Mononuclear cell (primary cell): ENCODE data around the gene LRP1B. TPM values are rescaled to one million over a fixed set of nuclear protein-coding genes. Genes with fewer than 3 reads are reported as not detected.

Experiments used
- H3K27me3 ChIP-seq: 2 replicates; pipeline ENCODE4 v1.6.0; 2011; ENCODE audit warnings: low read length, control low read depth; ENCODE audit not compliant: insufficient read depth
- H3K4me1 ChIP-seq: 2 replicates; pipeline ENCODE4 v1.5.1; 2011; ENCODE audit warnings: mild to moderate bottlenecking, low read length, control low read depth; ENCODE audit not compliant: insufficient read depth
- H3K4me3 ChIP-seq: 2 replicates; pipeline ENCODE4 v1.5.1; 2011; ENCODE audit warnings: mild to moderate bottlenecking, low read length, moderate library complexity
- H3K9me3 ChIP-seq: 2 replicates; pipeline ENCODE4 v1.5.1; 2011; ENCODE audit warnings: low read depth, mild to moderate bottlenecking, control low read depth, low read length
- total RNA-seq: library from RNA; depleted of rRNA; stranded (reverse); fragments of >200 nt; gene quantifications from one replicate; pipeline ENCODE4 v1.2.3, GENCODE V29; 2012

The LRP1B gene
- total RNA-seq, 1 donor, result under 0.01 TPM

DNA sequence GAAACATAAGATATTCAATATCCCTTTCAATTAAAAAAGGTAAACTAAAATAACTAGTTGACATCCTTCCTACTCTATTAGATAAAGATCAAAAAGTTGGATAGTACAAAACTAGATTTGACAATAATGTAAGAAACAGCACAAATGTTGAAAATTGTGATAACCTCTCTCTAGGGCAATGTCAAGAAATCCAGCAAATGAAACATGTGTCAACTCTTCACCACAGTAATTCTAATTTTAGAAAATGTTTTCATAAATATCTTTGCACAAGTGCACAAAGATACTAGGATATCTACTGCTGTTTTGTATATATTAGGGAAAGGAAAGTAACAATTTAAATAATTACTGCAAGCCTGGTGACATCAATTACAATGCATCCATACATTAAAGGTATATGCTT is 1220.1 kb downstream of the LRP1B start:
- Histone ChIP-seq H3K9me3 (no peaks in the 10 kb centered on the region), H3K27me3 (no peaks in the 10 kb centered on the region), H3K4me3 (no peak overlapping the region), H3K4me1 (no peaks in the 10 kb centered on the region)

GRCh38 chr2:140905083-140905781 is 1225.6 kb downstream of the LRP1B start:
- no peak overlapping the region for H3K4me3 ChIP-seq
- H3K4me1 ChIP-seq, result no peaks in the 10 kb centered on the region
- no peaks in the 10 kb centered on the region for H3K9me3 ChIP-seq
- no peaks in the 10 kb centered on the region for H3K27me3 ChIP-seq

GRCh38 chr2:140895378-140895777 is 1235.4 kb downstream of the LRP1B start:
- H3K4me3 ChIP-seq, result no peak overlapping the region
- no peaks in the 10 kb centered on the region for H3K4me1 ChIP-seq
- no peaks in the 10 kb centered on the region for H3K9me3 ChIP-seq
- H3K27me3 ChIP-seq, result no peaks in the 10 kb centered on the region

- Histone ChIP-seq H3K4me3 (no peak overlapping the region), H3K4me1 (no peaks in the 10 kb centered on the region)
These were observed 1237.1 kb downstream of the LRP1B start for GRCh38 chr2:140893685-140894084.

DNA sequence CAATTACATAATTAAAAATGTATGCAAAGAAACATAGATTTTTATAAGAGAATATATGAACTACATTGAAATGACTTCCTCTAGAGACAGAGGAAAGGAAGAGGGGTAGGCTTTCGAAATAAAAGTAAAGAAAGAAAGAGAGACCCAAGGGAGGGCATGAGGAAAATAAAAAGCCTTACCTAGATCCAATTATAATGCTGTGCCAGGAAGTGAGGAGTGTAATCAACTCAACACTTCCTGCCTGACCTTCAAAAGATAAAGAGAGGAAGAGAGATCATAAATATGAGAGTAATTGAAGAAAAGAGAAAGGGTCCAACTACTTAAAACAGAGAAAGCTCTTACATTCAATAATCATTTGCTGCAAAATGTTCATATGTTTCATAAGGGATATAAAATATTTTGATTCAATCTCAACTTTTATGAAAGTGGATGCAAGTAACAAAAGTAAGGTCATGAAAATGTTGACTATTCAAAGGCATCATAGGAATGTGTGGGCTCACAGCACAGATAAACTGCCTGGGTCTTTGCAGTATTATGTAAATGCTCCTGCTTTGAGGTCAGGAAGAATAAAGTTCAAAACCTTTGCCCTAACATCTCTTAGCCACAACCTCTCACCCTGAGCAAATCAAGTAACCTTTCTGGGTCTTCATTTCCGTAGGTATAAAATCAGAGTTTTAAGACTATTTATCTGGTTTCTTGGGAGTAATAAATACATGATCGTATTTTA is 1237.7 kb downstream of the LRP1B start:
- H3K27me3 ChIP-seq, result no peaks in the 10 kb centered on the region
- H3K4me3 ChIP-seq, result no peak overlapping the region
- H3K4me1 ChIP-seq, result no peaks in the 10 kb centered on the region
- no peaks in the 10 kb centered on the region for H3K9me3 ChIP-seq

More at GRCh38 chr2:140893685-140894084, 1237.1 kb downstream of the LRP1B start:
- H3K9me3 ChIP-seq, result no peaks in the 10 kb centered on the region
- no peaks in the 10 kb centered on the region for H3K27me3 ChIP-seq

- no peaks in the 10 kb centered on the region for H3K9me3 ChIP-seq
- H3K4me3 ChIP-seq, result no peak overlapping the region
- H3K4me1 ChIP-seq, result no peaks in the 10 kb centered on the region
- H3K27me3 ChIP-seq, result no peaks in the 10 kb centered on the region
These were observed 1238.4 kb downstream of the LRP1B start for GRCh38 chr2:140892436-140892835.

GRCh38 chr2:140891614-140892212 is 1239.1 kb downstream of the LRP1B start:
- H3K4me3 ChIP-seq, result no peak overlapping the region
- H3K4me1 ChIP-seq, result no peaks in the 10 kb centered on the region
- H3K9me3 ChIP-seq, result no peaks in the 10 kb centered on the region
- H3K27me3 ChIP-seq, result no peaks in the 10 kb centered on the region

GRCh38 chr2:140882671-140883620 is 1247.9 kb downstream of the LRP1B start:
- Histone ChIP-seq H3K4me3 (no peak overlapping the region), H3K9me3 (peaks cover 6% of the 10 kb centered on the region), H3K27me3 (no peaks in the 10 kb centered on the region), H3K4me1 (no peaks in the 10 kb centered on the region)

- Histone ChIP-seq H3K27me3 (no peaks in the 10 kb centered on the region), H3K4me3 (no peak overlapping the region), H3K4me1 (no peaks in the 10 kb centered on the region), H3K9me3 (peaks cover 20% of the 10 kb centered on the region)
These were observed 1250.2 kb downstream of the LRP1B start for GRCh38 chr2:140880573-140880972.

DNA sequence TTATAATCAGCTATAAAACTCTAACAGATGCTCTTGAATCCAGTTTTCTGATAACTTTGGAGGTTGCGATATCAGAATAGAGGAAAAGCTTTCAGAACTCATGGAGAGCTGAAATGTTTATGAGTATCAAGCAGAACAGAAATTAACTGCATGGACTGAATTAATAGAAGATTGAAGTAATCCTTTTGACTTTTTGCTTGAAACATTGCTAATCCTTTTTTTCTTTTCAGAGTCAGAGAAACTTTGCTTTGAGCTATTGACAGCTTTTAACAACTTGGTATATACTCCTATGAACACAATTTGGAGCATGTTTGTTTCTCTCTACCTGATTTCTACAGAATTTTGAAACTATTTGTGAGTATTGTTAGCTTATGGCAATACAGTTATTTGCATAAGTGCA is 1254.8 kb downstream of the LRP1B start:
- Histone ChIP-seq H3K4me3 (no peak overlapping the region), H3K4me1 (no peaks in the 10 kb centered on the region), H3K27me3 (no peaks in the 10 kb centered on the region), H3K9me3 (peaks cover 20% of the 10 kb centered on the region)

GRCh38 chr2:140873915-140874531 is 1256.8 kb downstream of the LRP1B start:
- peaks cover 31% of the 10 kb centered on the region for H3K9me3 ChIP-seq
- H3K4me3 ChIP-seq, result no peak overlapping the region
- H3K27me3 ChIP-seq, result no peaks in the 10 kb centered on the region
- no peaks in the 10 kb centered on the region for H3K4me1 ChIP-seq

GRCh38 chr2:140869925-140870324 is 1260.9 kb downstream of the LRP1B start:
- Histone ChIP-seq H3K4me3 (no peak overlapping the region), H3K9me3 (peaks cover 16% of the 10 kb centered on the region), H3K27me3 (no peaks in the 10 kb centered on the region), H3K4me1 (no peaks in the 10 kb centered on the region)

GRCh38 chr2:140869107-140869506 is 1261.7 kb downstream of the LRP1B start:
- H3K9me3 ChIP-seq, result peaks cover 14% of the 10 kb centered on the region
- H3K27me3 ChIP-seq, result no peaks in the 10 kb centered on the region
- no peaks in the 10 kb centered on the region for H3K4me1 ChIP-seq
- no peak overlapping the region for H3K4me3 ChIP-seq

DNA sequence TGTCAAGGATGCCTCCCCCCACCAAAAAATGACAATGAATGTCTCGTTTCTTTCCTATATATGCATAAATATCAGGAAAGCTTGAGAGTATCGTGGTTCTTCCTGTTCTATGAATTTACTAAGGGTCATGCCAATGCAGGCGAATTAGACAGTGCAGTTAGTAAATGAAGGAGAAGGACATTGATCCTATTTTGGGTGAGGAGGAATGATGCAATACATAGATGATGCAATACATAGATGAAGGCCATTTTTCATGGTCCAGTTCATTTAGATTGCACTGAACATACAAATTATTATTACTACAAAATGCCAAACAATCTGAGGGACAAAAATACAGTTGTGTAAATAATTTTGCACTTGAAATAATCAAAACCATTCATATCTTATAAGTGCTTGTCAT is 1265.0 kb downstream of the LRP1B start:
- Histone ChIP-seq H3K4me1 (no peaks in the 10 kb centered on the region), H3K9me3 (peaks cover 12% of the 10 kb centered on the region), H3K4me3 (no peak overlapping the region), H3K27me3 (no peaks in the 10 kb centered on the region)
